NCI-H510A treated with DMSO at 0.1 percent for 48 hours (cell line): Measurements from ENCODE around the gene SPDYE17.
"Not testable (repeated sequence)": the region's sequence is repeated elsewhere in the genome, so short reads cannot be mapped to it uniquely, and the experiment has no call there.

Source experiments
- DNase-seq: peaks from one replicate; lab custom pipeline; 2025; lab: John Stamatoyannopoulos, UW

Gene SPDYE17

DNA sequence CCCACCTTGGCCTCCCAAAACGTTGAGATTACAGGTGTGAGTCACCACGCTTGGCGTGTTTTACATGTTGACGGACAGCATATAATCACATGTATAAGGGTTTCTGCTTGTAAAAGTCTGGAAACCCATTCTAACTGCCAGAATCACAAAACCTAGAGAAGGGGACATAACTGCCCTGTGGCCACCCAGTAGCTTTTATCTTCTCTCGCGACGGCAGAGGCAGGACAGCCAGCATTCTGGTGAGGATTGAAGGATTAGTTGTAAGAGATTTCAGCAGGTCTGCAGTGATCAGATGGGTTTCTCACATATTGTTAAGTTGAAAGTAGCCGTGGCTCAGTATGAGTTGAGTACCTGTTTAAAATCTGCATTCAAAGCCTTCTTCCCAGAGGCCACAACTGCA lies 59.8 kb downstream of the SPDYE17 start:
- not testable (repeated sequence) for DNase-seq
